SK-N-DZ (cell line): ENCODE measurements around the gene SMOC2.

ENCODE experiments used
- DNase-seq: peaks from one replicate; pipeline ENCODE4 v3.0.0-alpha.2; 2015; ENCODE audit warnings: low spot score

SMOC2 gene

GRCh38 chr6:168442646-168443045 is 1.7 kb downstream of the SMOC2 start:
- DNase-seq = no peak

GRCh38 chr6:168447282-168447681 is 6.3 kb downstream of the SMOC2 start:
- DNase-seq = no peak

- DNase-seq = no peak
These were observed 6.7 kb downstream of the SMOC2 start for GRCh38 chr6:168447700-168448099.

GRCh38 chr6:168448243-168448855 is 7.4 kb downstream of the SMOC2 start:
- no peak for DNase-seq

- DNase-seq = no peak
These were observed 9.9 kb downstream of the SMOC2 start for GRCh38 chr6:168450917-168451316.

GRCh38 chr6:168451805-168452517 is 11.0 kb downstream of the SMOC2 start:
- no peak for DNase-seq

GRCh38 chr6:168452685-168453377 is 11.8 kb downstream of the SMOC2 start:
- DNase-seq = no peak

GRCh38 chr6:168455847-168456530 is 15.0 kb downstream of the SMOC2 start:
- no peak for DNase-seq

- DNase-seq = no peak
These were observed 16.1 kb downstream of the SMOC2 start for GRCh38 chr6:168456907-168457652.

GRCh38 chr6:168457653-168457934 is 16.6 kb downstream of the SMOC2 start:
- DNase-seq = no peak

- DNase-seq = no peak
These were observed 17.1 kb downstream of the SMOC2 start for GRCh38 chr6:168458101-168458500.

- DNase-seq = no peak
These were observed 18.6 kb downstream of the SMOC2 start for GRCh38 chr6:168459572-168459971.

- no peak for DNase-seq
These were observed 21.4 kb downstream of the SMOC2 start for GRCh38 chr6:168462289-168462853.

GRCh38 chr6:168464546-168464945 is 23.6 kb downstream of the SMOC2 start:
- no peak for DNase-seq

- no peak for DNase-seq
These were observed 27.1 kb downstream of the SMOC2 start for GRCh38 chr6:168468045-168468444.

- no peak for DNase-seq
These were observed 28.5 kb downstream of the SMOC2 start for GRCh38 chr6:168469521-168469920.

GRCh38 chr6:168469926-168470325 is 28.9 kb downstream of the SMOC2 start:
- no peak for DNase-seq

- DNase-seq = no peak
These were observed 31.4 kb downstream of the SMOC2 start for GRCh38 chr6:168472363-168472762.

GRCh38 chr6:168473197-168473596 is 32.2 kb downstream of the SMOC2 start:
- no peak for DNase-seq

GRCh38 chr6:168475188-168476013 is 34.4 kb downstream of the SMOC2 start:
- DNase-seq = no peak

- DNase-seq = no peak
These were observed 38.4 kb downstream of the SMOC2 start for GRCh38 chr6:168479421-168479820.
